Endothelial cell of umbilical vein (primary cell): ENCODE results near the gene MCF2L. TPM values are rescaled to one million over a fixed set of nuclear protein-coding genes. Genes with fewer than 3 reads are reported as not detected.

Experiments
- BruUV-seq: library from RNA; stranded (reverse); fragments of 400-500 nt; replicated peaks from 2 replicates; lab custom pipeline; 2021; lab: Mats Ljungman, UMichigan
- CTCF ChIA-PET: fragments of 300-600, 350-600 bp; sonication (Branson Sonifier 250); formaldehyde crosslinking; loops from one replicate; lab custom pipeline; 2021; ENCODE audit warnings: antibody characterized with exemption, inconsistent platforms; lab: Charles Lee
- POLR2A ChIA-PET: fragments of 300-600, 350-600 bp; sonication (Branson Sonifier 250); formaldehyde crosslinking; loops from one replicate; lab custom pipeline; 2021; ENCODE audit warnings: antibody characterized with exemption, inconsistent platforms; lab: Charles Lee
- DNase-seq: peaks from one replicate; pipeline ENCODE4 v3.0.0-alpha.2; 2011; ENCODE audit warnings: low read depth, low spot score
- FAIRE-seq: peaks from 2 replicates; lab custom pipeline; 2011; peaks lifted over from hg19 to GRCh38; lab: Jason Lieb, UNC
- H2AFZ ChIP-seq: 2 replicates; pipeline ENCODE4 v1.6.0; 2012; ENCODE audit warnings: low read depth, low read length, control low read depth, inconsistent platforms
- H3K27ac ChIP-seq: 2 replicates; pipeline ENCODE4 v1.5.1; 2011; ENCODE audit warnings: low read depth, mild to moderate bottlenecking, control low read depth, low read length, moderate library complexity; ENCODE audit not compliant: insufficient read depth
- H3K27me3 ChIP-seq, 2 experiments: 2 replicates each; pipeline versions ENCODE4 v1.6.0 to v1.6.1; 2011; ENCODE audit warnings: low read length in 2 of 2, mixed read lengths in 1 of 2; ENCODE audit not compliant: control insufficient read depth in 2 of 2, insufficient read depth in 2 of 2
- H3K36me3 ChIP-seq, 2 experiments: 2 replicates in 1 of 2; 3 replicates in 1 of 2; pipeline ENCODE4 v1.5.1; 2011; ENCODE audit warnings: low read length in 2 of 2, mild to moderate bottlenecking in 1 of 2, moderate library complexity in 1 of 2; ENCODE audit not compliant: control insufficient read depth in 2 of 2, insufficient read depth in 2 of 2; ENCODE audit errors: extremely low read depth in 1 of 2
- H3K4me1 ChIP-seq: 3 replicates; pipeline ENCODE4 v1.5.1; 2011; ENCODE audit warnings: mild to moderate bottlenecking, low read length; ENCODE audit not compliant: control insufficient read depth, insufficient read depth; ENCODE audit errors: extremely low read depth
- H3K4me2 ChIP-seq: 2 replicates; pipeline ENCODE4 v1.6.1; 2011; ENCODE audit warnings: low read length, control low read depth, mixed read lengths; ENCODE audit not compliant: insufficient read depth
- H3K4me3 ChIP-seq, 3 experiments: fragments of 200-600 bp in 1 of 3; sonication (generic), shearing (Covaris generic) in 1 of 3; replicated peaks in 1 of 3; 2 replicates each; pipeline ENCODE4 v1.5.1; 2011 to 2016; ENCODE audit warnings: control low read depth in 3 of 3, low read length in 3 of 3, mild to moderate bottlenecking in 2 of 3, inconsistent platforms in 1 of 3, low read depth in 1 of 3, moderate library complexity in 1 of 3; ENCODE audit not compliant: insufficient read depth in 1 of 3
- H3K79me2 ChIP-seq: 2 replicates; pipeline ENCODE4 v1.6.0; 2012; ENCODE audit warnings: low read length, inconsistent platforms; ENCODE audit not compliant: control insufficient read depth, insufficient read depth
- H3K9ac ChIP-seq: replicated peaks from 2 replicates; pipeline ENCODE3; 2011; ENCODE audit warnings: low read length, control low read depth; ENCODE audit not compliant: insufficient read depth; ENCODE audit errors: extremely low read depth
- H3K9me1 ChIP-seq: replicated peaks from 3 replicates; pipeline ENCODE4 v1.6.0; 2011; ENCODE audit warnings: mild to moderate bottlenecking, low read length; ENCODE audit not compliant: control insufficient read depth, insufficient read depth; ENCODE audit errors: extremely low read depth
- H3K9me3 ChIP-seq: replicated peaks from 2 replicates; pipeline ENCODE4 v1.5.1; 2012; ENCODE audit warnings: low read length, inconsistent platforms; ENCODE audit not compliant: control insufficient read depth, insufficient read depth
- H4K20me1 ChIP-seq: replicated peaks from 2 replicates; pipeline ENCODE3; 2011; ENCODE audit warnings: mild to moderate bottlenecking, low read length; ENCODE audit not compliant: control insufficient read depth, insufficient read depth; ENCODE audit errors: extremely low read depth
- CTCF ChIP-seq, 2 donors: IDR thresholded peaks; 1 replicate in 1 of 2; 2 replicates in 1 of 2; pipeline ENCODE4 v1.5.1; 2011; ENCODE audit warnings: low read length in 2 of 2, mild to moderate bottlenecking in 2 of 2, moderate library complexity in 2 of 2, control low read depth in 1 of 2, inconsistent platforms in 1 of 2, low read depth in 1 of 2; ENCODE audit not compliant: insufficient read depth in 1 of 2; ENCODE audit errors: extremely low read depth in 1 of 2
- EZH2 ChIP-seq: IDR thresholded peaks from 2 replicates; pipeline ENCODE4 v1.6.1; 2012; ENCODE audit warnings: borderline replicate concordance, low read depth, mild to moderate bottlenecking, moderate library complexity, low read length, inconsistent platforms; ENCODE audit not compliant: severe bottlenecking
- FOS ChIP-seq: IDR thresholded peaks from 2 replicates; pipeline ENCODE4 v1.6.1; 2011; ENCODE audit warnings: mild to moderate bottlenecking, low read length, moderate library complexity, borderline replicate concordance; ENCODE audit not compliant: insufficient read depth
- GATA2 ChIP-seq: IDR thresholded peaks from 2 replicates; pipeline ENCODE4 v1.7.0; 2011; ENCODE audit warnings: low read depth, mild to moderate bottlenecking, moderate library complexity, mixed read lengths, low read length; ENCODE audit not compliant: insufficient read length, insufficient read depth
- JUN ChIP-seq: IDR thresholded peaks from 2 replicates; pipeline ENCODE4 v1.6.1; 2011; ENCODE audit warnings: borderline replicate concordance, low read depth; ENCODE audit not compliant: insufficient read length, insufficient read depth
- MAX ChIP-seq: IDR thresholded peaks from 2 replicates; pipeline ENCODE4 v1.6.1; 2011; ENCODE audit not compliant: insufficient read depth, insufficient read length
- MYC ChIP-seq: IDR thresholded peaks from one replicate; pipeline ENCODE4 v1.6.1; 2011; ENCODE audit warnings: mild to moderate bottlenecking, low read depth, low read length
- POLR2A ChIP-seq: IDR thresholded peaks from 2 replicates; pipeline ENCODE4 v1.6.1; 2012; ENCODE audit warnings: low read depth, mild to moderate bottlenecking, control low read depth, low read length
- POLR2AphosphoS5 ChIP-seq: IDR thresholded peaks from 2 replicates; pipeline ENCODE4 v1.6.1; 2012; ENCODE audit warnings: low read depth, mild to moderate bottlenecking, control low read depth, low read length, moderate library complexity; ENCODE audit not compliant: insufficient read depth
- dilution Hi-C: fragments of 300-500 bp; cut with MboI; formaldehyde crosslinking; loops from one replicate; pipeline ENCODE4 v1.15.0; 2019; ENCODE audit warnings: low sequenced_read_pairs; ENCODE audit not compliant: extremely low pct_ligation_motif_present
- intact Hi-C: fragments of 100-400 bp; cut with micrococcal nuclease; formaldehyde crosslinking; loops from one replicate; pipeline ENCODE4 v1.10.0; 2022
- polyA plus RNA-seq, 4 experiments: library from polyadenylated mRNA; depleted of rRNA in 3 of 4; stranded (reverse) in 3 of 4; unstranded in 1 of 4; fragments of >200 nt; gene quantifications; 2 replicates each; pipeline versions ENCODE4 v1.2.1 to v1.2.3, GENCODE V29; 2011 to 2012; ENCODE audit warnings: missing spikeins in 1 of 4
- total RNA-seq: library from RNA; stranded (reverse); gene quantifications from 2 replicates; pipeline ENCODE4 v1.2.3, GENCODE V29; 2021

MCF2L gene
- total and polyA plus RNA-seq, 2 donors (not counting 3 experiments of a cell fraction or from before 2014, with no cell fraction given), result 0.33 to 0.58 TPM

- no peak overlapping the region for H3K4me3 ChIP-seq
- no peak for TF ChIP-seq MAX
- TF ChIP-seq POLR2AphosphoS5, result no peak
- no peak for TF ChIP-seq POLR2A
- no peak for TF ChIP-seq MYC
- no peak for TF ChIP-seq GATA2
- TF ChIP-seq FOS, result no peak
- no peak for TF ChIP-seq JUN
- no peak for TF ChIP-seq EZH2
- no peak for TF ChIP-seq CTCF (IDR thresholded peaks at IDR 0.05; ENCODE audit: extremely low read depth in 1 of 2, insufficient read depth in 1 of 2, low read depth in 1 of 2, low read length in 2 of 2)
- ChIA-PET CTCF (no interaction called here), POLR2A (no interaction called here)
- FAIRE-seq (no peak), DNase-seq (no peak)
- H3K9ac ChIP-seq, result no peak overlapping the region
- no peaks in the 10 kb centered on the region for H3K9me1 ChIP-seq
- no peaks in the 10 kb centered on the region for H3K9me3 ChIP-seq
- H3K27ac ChIP-seq, result no peak overlapping the region
- no TSS peak for BruUV-seq
- H3K4me2 ChIP-seq, result no peak overlapping the region
- H4K20me1 ChIP-seq, result no peaks in the 10 kb centered on the region
- H3K36me3 ChIP-seq, result no peaks in the 10 kb centered on the region
- no peaks in the 10 kb centered on the region for H3K4me1 ChIP-seq
- peaks cover 0 to 3% of the 10 kb centered on the region in 2 experiments for H3K27me3 ChIP-seq
- H3K79me2 ChIP-seq, result no peaks in the 10 kb centered on the region
- H2AFZ ChIP-seq, result no peak overlapping the region
- intact Hi-C loops, result no loop called here
- dilution Hi-C loops, result no loop called here
Observed at GRCh38 chr13:113143466-113144254, 174.6 kb downstream of the MCF2L start.
